ENCODE results near the gene TBCE.

Gene TBCE

GRCh38 chr1:235402457-235403200 lies 35.4 kb downstream of the TBCE start:
- TF ChIP-seq, protein P1, sequence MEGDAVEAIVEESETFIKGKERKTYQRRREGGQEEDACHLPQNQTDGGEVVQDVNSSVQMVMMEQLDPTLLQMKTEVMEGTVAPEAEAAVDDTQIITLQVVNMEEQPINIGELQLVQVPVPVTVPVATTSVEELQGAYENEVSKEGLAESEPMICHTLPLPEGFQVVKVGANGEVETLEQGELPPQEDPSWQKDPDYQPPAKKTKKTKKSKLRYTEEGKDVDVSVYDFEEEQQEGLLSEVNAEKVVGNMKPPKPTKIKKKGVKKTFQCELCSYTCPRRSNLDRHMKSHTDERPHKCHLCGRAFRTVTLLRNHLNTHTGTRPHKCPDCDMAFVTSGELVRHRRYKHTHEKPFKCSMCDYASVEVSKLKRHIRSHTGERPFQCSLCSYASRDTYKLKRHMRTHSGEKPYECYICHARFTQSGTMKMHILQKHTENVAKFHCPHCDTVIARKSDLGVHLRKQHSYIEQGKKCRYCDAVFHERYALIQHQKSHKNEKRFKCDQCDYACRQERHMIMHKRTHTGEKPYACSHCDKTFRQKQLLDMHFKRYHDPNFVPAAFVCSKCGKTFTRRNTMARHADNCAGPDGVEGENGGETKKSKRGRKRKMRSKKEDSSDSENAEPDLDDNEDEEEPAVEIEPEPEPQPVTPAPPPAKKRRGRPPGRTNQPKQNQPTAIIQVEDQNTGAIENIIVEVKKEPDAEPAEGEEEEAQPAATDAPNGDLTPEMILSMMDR (IDR thresholded peaks at IDR 0.05; ENCODE audit: low read depth, low read length): no peak
- H3K4me3 ChIP-seq (ENCODE audit: low read depth, low read length): no peak overlapping the region

- TF ChIP-seq, protein P1 (IDR thresholded peaks at IDR 0.05; ENCODE audit: low read depth, low read length): no peak
- no peak overlapping the region for H3K4me3 ChIP-seq (ENCODE audit: low read depth, low read length)
These were observed 36.4 kb downstream of the TBCE start for GRCh38 chr1:235403593-235403992.

DNA sequence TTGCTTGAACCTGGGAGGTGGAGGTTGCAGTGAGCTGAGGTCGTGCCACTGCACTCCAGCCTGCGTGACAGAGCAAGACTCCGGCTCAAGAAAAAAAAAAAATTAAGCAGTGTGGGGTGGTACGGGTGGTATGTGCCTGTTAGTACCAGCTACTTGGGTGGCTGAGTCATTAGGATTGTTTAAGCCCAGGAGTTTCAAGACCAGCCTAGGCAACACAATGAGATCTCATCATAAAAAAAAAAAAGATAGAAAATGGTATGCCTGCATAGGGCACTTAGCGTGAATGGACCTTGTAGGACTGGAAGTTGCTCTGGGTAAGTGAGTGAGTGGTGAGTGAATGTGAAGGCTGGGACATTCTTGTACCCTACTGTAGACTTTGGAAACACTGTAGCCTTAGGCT lies 37.0 kb downstream of the TBCE start:
- H3K4me3 ChIP-seq (ENCODE audit: low read depth, low read length): no peak overlapping the region
- TF ChIP-seq, protein P1 (IDR thresholded peaks at IDR 0.05; ENCODE audit: low read depth, low read length): no peak

GRCh38 chr1:235407419-235407818 lies 40.2 kb downstream of the TBCE start:
- TF ChIP-seq, protein P1 (IDR thresholded peaks at IDR 0.05; ENCODE audit: low read depth, low read length): no peak
- H3K4me3 ChIP-seq (ENCODE audit: low read depth, low read length): no peak overlapping the region

DNA sequence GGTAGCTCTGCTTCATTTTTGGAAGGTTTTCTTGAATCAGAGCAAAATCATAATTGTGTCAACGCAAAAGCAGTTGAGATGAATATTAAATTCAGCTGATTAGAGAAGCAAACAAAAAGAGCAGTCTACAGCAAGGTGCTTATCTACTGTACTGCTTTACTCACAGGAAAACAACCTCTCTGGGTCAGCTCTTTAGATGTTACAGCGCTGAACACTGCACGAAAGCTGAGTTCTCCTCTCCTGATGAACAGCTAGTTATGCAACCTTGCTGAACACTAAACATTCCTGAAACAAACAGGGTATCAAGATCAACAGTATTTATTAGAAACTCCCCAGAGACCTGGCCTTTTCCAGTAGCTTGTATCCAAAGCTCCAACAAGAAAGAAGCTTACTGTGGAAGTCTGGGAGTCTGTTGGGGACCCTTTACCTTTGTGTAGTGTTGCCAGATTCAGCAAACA lies 41.3 kb downstream of the TBCE start:
- TF ChIP-seq, protein P1 (IDR thresholded peaks at IDR 0.05; ENCODE audit: low read depth, low read length): no peak
- no peak overlapping the region for H3K4me3 ChIP-seq (ENCODE audit: low read depth, low read length)

DNA sequence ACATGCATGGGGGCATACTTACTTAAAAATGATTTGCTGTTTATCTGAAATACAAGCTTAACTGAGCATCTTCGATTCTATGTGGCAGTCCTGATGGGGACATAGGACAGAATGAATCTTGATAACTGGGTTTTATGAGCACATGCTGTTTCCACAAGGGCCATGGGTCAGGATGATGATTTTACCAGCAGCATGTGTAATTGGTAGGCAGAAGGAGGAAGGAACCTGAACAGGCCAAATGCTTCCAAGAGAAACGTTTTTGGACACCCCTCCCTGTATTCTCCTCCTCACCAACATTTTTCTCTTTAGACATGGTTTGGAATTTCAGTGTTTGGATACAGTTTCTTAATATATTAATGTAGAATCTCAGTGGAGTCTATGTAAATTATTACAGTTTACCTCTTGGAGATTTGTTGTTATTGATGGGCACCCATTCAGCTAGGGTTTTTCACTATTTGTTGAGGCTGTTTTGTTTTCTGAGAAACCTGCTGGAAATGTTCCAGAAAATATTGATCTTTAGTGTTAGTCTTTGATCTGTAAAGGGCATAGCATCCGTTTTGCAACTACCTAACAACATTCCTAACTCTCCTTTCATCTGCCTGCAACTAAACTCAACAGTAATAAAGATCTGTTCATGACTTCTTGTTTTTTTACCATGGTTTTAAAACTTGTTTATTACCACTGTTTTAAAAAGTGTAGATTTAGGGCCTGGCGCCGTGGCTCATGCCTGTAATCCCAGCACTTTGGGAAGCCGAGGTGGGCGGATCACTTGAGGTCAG lies 42.0 kb downstream of the TBCE start:
- no peak overlapping the region for H3K4me3 ChIP-seq (ENCODE audit: low read depth, low read length)

More for the DNA sequence above, 42.0 kb downstream of the TBCE start:
- TF ChIP-seq, protein P1 (IDR thresholded peaks at IDR 0.05; ENCODE audit: low read depth, low read length): no peak

All from WI38 (cell line).